Measurements from ENCODE around the gene URAD.
"Not testable (repeated sequence)": the region's sequence is repeated elsewhere in the genome, so short reads cannot be mapped to it uniquely, and the experiment has no call there.

Gene URAD

DNA sequence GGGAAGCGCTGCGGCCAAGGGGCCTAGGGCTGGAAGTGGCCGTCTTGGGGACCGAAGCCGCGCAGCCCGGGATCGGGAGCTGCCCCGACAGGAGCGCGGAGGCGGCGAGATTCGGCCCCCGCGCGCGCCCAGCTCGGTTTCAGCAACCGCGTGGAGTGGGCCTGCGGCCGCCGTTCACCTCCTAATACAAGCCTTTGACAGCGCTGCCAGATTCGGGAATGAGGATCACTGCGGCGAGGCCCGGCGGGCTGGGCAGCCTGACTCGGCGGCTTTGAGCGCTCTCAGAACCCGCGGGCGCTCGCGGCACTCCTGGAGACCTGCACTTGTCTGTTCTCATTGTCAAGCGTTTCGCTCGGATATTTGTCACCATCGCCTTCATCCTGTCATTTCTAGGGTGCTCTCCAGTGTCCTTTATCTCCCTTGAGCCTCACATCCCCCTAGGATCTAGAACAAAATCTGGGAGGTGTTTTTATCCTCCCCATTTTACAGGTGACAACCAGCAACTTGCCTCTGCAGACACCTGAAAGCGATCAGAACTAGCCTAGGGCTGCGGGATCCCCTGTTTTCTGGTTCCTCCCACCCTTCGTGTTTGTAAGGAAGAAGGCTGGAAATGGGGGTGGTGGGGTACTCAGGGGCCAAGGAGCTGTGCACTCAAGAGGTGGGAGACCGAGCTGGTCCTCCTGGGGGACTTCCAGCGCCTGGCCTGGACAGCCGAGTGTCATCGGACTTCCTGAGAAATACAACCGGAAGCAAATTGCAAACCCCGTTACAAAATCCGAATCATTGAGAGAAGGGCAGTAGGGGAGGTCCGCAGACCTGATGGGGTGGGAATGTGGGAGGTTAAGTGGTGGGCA lies 17.9 kb downstream of the URAD start:
- no peak for DNase-seq (ENCODE audit: low spot score)

DNA sequence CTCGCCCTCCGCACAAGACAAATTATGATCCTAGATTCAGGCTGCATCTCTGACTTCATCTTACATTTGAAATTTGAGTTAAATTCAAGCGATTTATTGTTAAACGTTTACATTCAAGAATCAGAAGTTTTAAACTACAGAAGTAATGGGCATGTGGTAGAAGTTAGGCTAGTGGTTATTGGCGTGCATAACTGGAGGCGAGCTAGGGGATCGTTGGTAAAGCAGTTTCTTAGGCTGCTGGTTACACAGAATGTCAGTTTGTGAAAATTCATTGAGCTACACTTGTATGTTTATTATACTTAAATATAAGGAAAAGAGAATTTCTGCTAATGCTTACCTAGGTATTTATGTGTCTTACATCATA lies 18.6 kb downstream of the URAD start:
- no peak for DNase-seq (ENCODE audit: low spot score)

DNA sequence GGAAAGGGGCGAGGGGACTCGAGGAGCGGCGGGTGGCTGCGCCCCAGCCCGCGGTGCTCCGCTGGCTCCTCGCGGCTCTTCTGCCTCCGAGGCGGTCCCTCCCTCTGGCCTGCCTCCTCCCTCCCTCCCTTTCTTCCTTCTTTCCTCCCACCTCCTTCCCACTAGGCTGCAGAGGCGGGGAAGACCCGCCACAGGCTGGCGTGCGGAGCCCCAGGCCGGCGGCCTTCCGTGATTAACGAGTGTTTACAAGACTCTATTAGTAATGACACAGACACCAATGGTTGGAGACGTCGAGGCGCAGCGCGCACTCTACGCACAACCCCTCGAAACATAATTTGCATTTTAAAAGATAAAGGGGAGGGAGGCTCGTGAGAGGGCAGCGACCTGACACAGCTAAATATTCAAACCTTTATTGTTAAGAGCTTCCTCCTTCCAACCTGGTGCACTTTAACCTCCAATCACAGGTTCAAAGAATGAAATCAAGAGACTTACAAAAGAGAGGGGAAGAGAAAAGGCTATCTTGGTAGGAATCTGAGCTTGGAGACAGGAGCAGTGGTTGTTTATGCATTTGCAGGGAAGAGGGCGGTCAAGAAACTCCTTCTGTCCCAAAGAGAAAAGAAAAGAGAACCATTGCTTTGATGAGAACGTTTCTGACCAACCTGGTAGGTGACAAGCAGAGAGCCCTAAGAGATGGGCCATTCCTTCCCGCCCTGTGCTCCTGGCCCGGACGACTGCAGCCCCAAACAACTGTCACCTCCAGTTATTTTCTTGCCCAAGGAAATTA lies 19.2 kb downstream of the URAD start, which contains the start of gene CDX2:
TSS of gene CDX2 (minus strand) at position 234 of the 784 bp plus-strand sequence. CDS start 309 bp downstream, outside the sequence.
- DNase-seq (ENCODE audit: low spot score) = no peak

DNA sequence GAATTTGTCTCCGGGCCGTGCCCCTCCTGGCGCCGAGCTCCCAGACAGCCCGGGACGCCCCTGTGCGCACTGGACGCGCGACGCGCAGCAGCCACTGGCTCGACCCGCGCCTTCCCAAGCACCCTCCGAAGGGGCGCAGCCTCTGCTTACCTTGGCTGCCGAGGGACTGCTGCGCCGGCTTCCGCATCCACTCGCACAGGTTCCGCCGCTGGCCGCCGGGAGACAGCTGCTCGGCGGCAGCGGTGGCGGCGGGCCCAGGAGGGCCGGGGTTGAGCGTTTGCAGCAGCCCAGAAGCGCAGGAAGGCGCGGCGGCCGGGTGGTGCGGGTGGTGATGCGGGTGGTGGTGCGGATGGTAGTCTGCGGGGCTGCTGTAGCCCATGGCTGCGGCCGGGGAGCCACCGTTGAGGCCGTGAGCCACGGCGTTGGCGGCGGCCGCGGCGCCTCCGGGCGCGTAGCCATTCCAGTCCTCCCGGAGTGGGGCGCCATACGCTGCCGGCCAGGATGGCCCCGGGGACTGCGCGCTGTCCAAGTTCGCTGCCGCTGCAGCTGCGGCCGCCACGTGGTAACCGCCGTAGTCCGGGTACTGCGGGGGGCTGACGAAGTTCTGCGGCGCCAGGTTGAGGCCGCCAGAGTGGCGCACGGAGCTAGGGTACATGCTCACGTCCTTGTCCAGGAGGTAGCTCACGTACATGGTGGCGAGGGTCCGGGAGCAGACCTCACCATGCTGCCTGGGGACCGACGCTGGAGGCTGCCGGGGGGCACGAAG lies 20.0 kb downstream of the URAD start:
- DNase-seq (ENCODE audit: low spot score) = no peak

DNA sequence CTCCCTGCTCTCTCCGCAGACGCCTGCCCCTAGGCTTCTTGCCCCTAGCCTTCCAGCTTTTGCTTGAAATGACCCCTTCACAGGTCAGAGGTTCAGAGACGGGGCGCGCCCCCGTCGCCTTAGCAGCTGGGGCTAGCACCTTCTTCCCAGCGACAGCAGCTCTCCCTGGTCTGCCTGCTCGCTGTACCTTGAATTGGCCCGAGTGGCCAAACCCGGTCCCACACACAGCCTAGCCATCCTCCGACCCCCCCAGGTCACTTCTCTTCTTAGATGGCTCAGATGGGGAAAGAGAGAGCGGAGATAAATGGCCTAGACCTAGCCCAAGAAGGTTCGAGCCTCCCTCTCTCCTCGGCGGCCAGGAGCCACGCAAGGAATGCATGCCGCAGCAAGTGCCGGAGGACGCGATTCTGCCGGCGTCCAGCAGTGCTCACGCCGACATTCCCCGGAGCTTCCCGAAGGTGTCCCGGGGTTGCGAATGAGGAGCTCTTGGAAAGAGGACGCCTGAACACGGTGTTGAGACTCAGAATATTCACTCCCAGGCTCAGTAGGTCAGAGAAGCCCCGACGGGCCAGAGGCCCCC lies 20.7 kb downstream of the URAD start:
- no peak for DNase-seq (ENCODE audit: low spot score)

DNA sequence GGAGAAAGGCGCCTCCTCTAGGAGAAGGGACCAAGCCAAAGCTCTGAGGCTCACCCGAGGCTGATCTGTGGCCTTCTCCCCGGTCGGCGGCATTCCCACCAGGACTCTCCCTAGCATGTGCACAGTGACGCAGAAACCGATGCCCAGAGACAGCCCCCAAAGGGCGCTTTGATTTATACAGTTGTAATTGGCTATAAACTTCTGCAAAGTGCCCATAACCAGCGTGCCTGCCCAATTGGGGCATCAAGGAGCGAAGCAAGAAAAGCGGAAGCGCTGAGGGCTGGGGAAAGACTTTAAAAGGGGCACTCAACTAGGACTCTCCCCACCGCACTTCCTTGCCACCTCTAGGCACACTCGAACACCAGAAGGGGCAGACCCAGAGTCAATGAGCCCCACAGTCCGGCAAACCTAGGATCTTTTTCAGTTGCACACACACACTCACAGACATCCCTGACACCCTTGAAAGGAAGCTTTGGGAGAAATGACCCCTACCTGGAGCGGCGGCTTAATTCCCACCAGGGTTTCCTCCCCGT lies 21.2 kb downstream of the URAD start:
- no peak for DNase-seq (ENCODE audit: low spot score)

DNA sequence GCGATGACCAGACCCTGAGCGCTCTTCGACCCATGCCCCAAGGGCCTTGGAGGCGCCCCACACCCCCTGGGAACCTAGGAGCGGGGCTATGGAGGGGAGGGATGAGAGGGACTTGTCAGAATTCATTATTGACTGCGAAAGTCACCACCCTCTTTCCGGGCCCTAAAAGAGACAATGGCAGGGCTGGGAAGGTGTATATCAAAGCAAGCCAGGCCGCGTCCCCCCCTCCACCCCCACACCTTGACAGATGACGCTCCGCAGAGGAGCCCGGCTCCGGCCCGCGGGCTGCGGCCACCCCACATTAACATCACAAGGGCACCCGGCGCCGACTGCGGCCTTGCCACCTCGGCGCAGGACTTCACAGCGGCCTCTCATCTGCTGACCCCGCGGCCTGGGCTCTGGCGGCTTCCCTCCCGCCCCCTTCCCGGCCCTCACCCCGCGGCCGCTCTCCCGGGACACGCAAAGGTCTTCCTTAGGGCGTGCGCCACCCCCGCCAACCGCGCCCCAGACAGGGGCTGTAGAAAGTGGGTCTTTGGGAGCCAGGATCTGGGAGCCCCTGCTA lies 21.8 kb downstream of the URAD start:
- DNase-seq (ENCODE audit: low spot score) = no peak

DNA sequence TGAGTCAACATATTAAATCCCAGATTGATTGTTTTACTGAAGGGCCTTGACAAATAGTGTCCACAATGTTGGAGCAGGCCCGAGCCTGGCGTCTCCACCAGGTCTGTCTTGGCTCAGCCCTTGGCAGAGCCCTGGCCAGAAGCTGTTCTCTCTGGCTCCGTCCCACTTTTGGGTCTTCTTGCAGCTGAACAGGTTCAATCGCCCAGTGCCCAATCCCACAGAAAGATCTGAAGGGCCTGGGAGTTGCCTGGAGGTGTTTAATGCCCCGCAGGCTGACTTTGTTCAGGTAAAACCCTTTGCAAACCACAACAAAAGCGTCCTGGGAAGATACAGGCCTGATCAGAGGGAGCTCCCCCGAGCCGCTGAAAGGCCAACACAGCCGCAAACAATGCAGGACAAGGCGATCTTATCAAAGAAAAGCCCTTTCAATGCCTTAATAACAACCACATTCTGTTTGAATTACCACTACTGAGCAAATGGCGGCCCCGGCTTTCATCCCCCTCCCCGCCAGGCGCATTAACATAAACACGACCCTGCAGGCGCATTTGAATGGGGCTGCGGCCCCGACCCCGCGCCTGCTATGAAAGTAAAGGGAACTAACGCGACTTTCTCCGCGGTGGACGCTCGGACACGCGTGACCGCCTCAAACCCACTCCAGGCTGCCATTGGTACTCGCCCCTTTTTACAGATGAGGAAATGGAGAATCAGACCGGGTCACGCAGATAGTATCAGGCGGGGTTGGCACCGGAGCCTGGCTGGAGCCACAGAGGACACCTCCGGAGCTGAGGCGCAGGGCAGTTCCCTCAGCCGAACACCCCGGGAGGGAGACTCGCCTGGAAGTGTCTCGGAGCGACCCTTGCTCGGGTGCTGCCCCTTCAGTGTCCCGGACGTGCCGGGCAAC lies 22.5 kb downstream of the URAD start:
- no peak for DNase-seq (ENCODE audit: low spot score)

DNA sequence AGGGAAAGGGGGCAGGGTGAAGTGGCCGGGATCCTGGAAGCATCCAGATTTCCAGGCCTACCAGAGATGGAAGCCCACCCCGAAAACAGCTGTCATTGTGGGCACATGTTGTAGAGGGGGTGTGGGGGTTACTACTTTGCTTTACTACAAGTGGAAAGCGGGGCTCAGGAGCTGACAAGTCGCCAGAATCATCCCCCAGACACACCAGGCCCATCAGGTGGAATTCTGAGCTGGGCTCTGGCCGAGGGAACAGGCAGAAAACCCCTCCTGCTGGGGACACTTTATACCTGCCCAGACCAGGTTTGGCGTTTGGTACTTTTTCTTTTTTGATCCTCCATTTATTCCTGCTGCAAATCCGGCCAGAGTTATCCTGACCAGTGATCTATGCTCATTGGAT lies 23.2 kb downstream of the URAD start:
- no peak for DNase-seq (ENCODE audit: low spot score)

DNA sequence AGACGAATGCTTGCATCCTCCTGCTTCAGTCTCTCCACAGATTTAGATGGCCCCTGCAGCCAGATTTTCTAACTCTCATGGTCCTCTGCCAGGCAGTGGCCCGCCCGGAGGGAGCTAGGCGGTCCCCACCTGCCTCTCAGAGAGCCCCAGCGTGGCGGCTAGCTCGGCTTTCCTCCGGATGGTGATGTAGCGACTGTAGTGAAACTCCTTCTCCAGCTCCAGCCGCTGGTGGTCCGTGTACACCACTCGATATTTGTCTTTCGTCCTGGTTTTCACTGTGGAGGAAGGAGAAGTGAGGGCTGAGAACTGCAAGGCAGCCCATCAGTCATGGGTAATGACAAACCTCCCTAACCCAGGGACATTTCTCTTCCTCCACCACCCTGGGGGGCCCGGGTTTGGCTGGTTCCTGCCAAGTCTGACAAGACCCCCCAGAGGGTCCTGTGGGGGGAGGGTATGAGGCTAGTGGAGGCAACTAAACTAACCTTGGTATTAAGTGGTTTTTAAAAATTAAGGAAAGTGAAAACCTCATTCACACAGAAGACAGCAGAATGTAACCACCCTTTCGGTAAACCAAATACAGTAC lies 23.7 kb downstream of the URAD start:
- no peak for DNase-seq (ENCODE audit: low spot score)

DNA sequence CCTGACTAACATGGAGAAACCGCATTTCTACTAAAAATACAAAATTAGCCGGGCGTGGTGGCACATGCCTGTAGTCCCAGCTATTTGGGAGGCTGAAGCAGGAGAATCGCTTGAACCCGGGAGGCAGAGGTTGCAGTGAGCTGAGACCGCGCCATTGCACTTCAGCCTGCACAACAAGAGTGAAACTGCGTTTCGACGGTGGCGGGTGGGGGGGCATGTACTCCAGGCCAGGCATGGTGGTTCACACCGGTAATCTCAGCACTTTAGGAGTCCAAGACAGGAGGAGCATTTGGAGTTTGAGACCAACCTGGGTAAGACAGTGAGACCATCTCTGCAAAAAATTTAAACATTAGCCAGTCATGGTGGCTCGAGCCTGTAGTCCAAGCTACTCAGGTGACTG lies 24.3 kb downstream of the URAD start:
- not testable (repeated sequence) for DNase-seq (ENCODE audit: low spot score)

DNA sequence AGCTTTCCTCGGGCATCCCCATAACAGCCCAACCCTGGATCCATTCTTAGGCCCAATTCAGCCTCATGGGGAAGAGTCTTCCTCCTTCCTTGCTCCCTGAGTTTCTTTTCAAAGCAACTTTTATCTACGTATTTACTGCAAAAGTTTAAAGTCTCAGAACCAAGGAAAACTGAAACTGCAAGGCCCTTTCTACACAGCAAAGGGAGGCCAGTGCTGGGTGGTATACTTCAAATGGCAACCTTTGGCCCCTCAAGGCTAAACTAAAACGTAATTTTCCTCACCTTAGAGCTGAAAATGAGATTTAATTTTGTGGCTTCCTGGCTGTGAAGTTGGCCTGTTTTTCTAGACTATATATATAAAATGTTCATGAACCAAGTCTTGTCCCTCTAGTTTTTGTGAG lies 25.0 kb downstream of the URAD start:
- DNase-seq (ENCODE audit: low spot score) = no peak

DNA sequence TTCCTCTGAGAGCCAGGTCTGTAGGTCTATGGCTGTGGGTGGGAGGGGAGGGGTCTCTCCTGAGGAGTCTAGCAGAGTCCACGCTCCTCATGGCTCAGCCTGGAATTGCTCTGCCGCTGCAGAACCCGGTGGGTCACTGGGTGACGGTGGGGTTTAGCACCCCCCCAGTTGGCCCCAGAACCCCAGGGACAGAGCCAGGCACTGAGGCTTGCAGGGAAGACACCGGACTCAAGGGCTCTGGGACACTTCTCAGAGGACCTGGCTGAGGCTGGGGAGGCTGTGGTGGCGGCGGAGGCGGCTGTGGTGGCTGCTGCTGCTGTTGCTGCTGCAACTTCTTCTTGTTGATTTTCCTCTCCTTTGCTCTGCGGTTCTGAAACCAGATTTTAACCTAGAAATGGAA lies 25.5 kb downstream of the URAD start:
- no peak for DNase-seq (ENCODE audit: low spot score)

DNA sequence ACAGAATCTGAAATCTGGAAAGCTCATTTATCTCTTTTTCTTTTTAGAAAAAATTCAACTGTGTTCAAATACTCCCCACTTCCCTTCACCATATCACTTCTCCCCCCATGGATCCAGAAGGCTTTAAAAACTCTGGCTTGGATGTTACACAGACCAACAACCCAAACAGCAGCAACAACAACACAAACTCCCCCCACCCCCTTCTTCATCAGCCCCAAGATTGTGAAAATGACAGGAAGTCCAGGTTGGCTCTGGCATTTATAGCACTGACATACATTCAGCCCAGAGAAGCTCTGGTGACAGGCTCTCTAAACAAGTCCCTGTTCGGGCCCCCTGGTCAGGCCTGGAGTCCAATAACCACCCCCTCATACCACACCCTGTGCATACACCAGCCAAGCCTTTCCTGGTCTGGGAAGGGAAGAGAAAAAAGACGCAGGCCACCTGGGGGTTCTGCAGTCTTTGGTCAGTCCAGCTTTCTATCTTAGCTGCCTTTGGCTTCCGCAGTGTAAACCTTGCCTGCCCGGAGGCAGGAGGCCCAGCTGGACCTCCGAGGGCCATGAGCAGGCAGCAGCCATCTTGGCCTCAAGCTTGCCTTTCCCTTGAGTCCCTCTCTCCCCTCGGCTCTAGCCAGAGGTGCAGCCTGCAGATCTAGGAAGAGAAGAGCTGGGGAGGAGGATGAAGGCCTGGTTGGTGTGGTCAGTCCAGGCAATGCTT lies 26.2 kb downstream of the URAD start:
- DNase-seq (ENCODE audit: low spot score) = no peak

DNA sequence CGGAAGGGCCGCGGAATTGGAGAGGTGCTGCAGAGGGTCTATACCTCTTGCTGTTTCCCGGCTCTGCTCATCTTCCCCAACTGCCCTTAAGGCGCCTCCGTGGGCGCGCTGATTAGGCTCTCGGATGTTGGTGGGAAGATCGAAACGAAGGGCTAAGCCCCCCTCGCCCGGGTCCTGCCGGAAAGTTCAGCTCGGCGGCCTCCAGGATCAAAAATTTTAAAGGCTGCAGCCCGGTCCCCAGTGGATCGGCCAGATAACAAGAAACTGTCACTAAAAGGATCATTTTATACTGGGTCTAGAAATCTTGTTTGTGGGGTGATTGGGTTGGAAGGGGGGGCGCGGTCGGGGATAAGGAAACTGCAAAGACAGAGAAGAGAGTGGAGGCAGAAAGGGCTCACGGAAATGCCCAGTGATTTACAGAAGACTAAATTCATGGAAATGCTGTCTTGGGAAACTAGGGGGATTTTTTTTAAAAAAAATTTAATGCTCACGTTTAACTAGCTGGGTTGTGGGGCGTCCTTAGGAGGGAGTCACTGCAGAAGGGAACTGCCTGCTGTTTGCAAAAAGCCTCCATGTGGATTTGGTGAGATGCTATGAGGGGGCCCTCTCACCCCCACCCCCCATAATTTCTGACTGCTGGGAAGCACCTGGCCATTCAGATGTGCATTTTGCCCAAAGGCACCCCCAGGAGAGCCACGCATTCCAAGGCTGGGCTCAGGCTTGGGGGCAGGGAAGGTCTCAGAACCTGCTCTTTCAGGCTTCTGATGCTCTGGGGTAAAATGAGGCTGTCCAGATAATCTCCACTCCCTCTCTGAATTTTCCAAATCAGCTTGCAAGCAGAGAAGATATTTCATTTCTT lies 27.0 kb downstream of the URAD start:
- no peak for DNase-seq (ENCODE audit: low spot score)

DNA sequence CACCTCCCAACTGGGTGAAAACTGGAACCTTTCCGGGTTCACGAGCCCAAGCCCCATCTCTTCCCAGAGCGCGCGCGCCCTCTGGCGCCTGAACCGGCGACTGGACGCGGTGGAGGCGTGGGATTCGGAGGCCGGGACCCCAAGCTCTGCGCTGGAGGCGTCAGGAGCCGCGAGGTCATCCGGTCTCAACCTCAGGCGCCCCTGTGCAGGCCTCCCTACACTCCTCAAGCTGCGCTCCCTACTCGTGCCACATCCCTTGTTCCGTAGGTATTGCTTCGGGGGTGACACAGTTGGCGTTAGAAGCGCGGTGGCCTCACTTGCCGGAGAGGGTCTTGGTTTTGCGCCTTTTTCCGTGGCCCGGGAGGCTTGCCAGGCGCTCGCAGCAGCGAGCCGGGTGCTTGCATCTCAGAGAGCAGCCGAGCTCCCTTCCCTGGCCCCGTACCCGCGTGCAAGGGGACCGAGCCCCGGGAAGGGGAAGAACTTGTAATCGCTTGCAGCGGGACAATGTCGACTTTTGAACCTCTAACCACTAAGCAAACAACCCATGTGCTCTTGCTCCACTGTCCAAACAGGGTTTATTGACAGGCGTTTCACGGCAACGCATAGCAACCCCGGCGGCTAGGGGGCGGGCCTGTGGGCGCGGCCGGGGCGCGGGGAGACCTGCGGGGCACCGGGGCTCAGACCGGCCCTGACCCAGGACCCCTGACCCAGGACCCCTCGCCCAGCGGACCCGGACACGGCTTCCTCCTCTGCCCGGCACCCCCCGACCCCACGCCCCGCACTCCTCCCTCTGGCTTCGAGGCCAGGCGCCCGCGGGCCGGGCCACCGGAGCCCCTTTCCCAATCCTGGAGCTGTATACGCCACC lies 27.9 kb downstream of the URAD start:
- no peak for DNase-seq (ENCODE audit: low spot score)

DNA sequence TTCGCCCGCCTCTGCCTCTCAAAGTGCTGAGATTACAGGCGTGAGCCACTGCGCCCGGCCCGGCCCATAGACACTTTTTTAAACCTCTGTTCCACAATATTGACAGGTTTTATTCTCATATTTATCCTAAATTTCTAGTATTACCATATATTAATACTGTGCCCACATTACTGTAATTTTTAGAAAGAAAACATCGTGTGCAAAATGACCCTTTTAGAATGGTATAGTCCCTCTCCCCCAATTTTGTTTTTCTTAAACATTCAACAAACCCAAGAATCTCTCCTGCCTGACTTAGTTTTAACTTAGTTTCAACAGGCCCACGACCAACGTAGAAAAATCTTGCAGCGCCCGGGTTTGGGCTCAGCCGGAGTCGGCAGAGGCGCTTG lies 28.5 kb downstream of the URAD start:
- no peak for DNase-seq (ENCODE audit: low spot score)

All from germinal center (tissue), 1 donor.